SHP77 (cell line): Measurements from ENCODE around the gene DIP2C.
"Not testable (repeated sequence)": the region's sequence is repeated elsewhere in the genome, so short reads cannot be mapped to it uniquely, and the experiment has no call there.

Experiments used
- DNase-seq, 2 experiments: peaks; one replicate each; lab custom pipeline; 2025; lab: John Stamatoyannopoulos, UW

DIP2C gene

DNA sequence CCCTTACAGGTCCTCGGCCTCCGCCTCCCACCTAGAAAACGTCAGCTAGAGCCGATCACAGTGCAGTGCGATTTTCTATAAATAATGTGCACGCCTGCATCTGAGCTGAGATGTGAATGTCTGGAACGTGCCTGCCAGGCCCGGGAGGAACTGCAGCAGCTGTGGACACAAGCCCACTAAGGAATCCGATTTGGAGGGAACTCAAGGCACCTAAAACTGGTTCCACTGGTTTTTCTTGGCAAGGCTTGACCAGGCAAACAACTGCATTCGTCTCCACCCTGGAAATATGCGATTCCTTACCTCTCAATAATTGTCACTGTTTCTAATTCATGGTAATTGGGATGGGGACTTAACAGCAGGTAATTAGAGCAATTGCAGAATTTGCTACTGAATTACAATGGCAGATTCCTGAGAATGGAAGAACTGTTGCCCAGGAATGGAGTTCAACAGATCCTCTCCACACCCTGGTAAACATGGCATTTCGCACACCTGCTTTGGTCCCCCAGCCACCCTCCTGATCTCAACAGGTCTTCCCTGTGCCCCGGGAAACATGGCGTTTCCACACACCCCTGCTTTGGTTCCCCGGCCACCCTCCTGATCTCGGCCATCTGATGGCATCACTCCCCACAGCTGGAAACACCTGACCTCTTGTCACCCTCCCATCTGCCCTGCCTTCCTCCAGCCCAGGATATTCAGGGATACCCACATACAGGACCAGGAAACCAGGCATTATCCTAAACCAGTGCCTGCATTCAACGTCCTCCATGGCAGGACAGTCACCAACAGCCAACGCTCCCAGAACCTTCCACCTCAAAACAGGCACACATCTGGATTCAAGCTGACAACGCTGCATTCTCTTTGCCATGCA is 76.0 kb downstream of the DIP2C start:
- no peak for DNase-seq

DNA sequence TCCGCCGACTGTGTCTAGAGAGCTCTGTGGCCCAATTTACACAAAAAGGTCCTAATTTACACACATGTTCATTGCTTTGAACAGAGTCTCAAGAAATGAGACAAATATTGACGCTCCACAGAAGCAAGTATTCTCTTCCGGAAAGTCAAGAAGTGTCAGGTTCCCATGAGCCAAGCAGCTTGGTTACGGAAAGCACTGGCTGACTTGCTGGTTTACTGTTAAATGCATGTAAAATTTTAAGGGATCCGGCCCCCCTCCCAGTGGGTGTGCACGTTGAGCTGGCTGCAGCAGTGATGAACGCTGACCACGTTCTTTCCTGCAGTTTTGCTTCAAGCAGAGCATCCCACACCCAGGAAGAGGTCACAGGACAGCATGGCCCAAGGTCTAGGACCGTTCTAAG is 76.8 kb downstream of the DIP2C start:
- DNase-seq: no peak

DNA sequence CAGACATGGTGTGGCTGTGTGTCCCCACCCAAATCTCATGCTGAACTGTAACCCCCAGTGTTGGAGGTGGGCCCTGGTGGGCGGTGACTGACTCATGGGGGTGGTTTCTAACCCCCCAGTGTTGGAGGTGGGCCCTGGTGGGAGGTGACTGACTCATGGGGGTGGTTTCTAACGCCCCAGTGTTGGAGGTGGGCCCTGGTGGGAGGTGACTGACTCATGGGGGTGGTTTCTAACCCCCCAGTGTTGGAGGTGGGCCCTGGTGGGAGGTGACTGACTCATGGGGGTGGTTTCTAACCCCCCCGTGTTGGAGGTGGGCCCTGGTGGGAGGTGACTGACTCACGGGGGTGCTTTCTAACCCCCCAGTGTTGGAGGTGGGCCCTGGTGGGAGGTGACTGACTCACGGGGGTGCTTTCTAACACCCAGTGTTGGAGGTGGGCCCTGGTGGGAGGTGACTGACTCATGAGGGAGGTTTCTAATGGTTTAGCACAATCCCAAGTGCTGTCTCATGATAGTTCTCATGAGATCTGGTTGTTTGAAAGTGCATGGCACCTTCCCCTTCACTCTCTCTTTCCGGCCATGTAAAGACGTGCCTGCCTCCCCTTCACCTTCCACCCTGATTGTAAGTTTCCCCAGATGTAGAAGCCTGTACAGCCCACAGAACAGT is 78.7 kb downstream of the DIP2C start:
- DNase-seq: not testable (repeated sequence)

DNA sequence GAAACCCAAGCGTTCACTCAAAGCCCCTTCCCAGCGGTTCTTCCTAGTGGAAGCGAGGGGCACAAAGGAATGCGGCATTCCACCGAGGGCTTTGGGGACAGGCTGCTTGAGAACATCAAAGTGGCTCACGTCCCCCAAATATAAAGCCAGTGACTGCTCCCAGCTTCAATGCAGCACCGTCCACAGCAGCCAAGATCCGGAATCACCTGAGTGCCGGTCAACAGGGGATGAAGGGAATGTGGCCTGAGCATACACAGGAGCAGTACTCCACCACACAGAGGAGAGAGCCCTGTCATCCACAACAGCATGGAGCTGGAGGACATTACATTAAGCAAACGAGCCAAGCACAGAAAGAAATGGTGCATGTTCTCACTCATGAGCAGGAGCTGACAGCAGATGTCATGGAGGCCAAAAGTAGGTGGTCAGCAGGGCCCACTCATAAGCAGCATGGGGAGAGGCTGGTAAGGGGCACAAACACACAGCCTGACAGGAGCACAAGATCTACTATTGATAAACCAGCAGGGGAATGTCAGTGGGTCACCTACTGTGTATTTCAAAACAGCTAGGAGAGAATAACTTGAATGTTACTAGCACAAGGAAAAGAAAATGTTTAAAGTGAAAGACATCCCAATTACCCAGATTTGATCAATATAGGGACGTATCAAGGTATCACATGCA is 79.5 kb downstream of the DIP2C start:
- DNase-seq: no peak

DNA sequence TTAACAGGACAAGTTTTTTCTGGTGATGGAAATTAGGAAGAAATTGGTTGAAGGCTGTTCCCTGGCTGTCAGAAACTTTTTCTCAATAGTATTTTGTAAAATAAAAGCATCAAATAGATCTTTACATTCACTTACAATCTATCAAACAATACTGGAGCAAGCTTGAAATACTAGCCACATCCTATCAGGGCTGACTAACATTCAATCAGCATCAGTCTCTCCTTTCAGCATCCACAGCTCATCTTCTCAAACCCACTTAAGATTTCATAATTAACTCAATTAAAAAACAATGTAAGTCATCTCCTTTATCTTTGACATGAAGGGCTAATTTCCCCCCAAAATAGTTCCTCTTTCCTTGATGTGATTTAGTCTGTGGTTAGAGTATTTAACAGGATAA is 80.2 kb downstream of the DIP2C start:
- DNase-seq: no peak

DNA sequence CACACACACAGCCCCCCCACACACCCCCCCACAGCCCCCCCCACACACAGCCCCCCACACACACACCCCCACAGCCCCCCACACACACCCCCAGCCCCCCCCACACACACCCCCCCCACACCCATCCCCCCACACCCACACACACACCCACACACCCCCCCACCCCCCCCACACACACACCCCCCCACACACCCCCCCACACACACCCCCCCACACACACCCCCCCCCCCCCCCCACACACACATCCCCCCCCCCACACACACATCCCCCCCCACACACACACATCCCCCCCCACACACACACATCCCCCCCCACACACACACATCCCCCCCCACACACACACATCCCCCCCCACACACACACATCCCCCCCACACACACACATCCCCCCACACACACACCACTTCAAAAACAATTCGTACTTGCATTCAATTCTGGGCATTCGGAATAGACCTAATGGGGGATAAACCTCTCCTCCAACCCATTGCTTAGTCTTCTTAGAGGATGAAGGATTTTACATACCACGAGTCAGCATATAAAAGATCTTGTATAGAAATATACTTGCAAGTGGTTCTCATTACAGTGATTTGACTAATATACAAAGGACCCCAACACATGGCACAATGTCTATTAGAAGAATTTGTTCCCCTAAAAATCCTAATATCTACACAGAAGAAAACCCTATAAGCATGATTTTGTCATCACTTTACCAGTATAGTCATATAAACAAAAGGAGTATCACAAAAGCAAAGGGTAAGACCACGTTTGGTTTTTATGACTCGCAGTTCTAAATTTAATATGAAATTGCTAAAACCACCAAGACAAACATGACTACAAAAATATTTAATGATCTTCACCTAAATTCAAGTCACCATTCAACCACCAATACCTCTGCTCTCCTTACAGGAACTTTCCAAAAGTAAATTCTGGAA is 80.9 kb downstream of the DIP2C start:
- no peak for DNase-seq

DNA sequence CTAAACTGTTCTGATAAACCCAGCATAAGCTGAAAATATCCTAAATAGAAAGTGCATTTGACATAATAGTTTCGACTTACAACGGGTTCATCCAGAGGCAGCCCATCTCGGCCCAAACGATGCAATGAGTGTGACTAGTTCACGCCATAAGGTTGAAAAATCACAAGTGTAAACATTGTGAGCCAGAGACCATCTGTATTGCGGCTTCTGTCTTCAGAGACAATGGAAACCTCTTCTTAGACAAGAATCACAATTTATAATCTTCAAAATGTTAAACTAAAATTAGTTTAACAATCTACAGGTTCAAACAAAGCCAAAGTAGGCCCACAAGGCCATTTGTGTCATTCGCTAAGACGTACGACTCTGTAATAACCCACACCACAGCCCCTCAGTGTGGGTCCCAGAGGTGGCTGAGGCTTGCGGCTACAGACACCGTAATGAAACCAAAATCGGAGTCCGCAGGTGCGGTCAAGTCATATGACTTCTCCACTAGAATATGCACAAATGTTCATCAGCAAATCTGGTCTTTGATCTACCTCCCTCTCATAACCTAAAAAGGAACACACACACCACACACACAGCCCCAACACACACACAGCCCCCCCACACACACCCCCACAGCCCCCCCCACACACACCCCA is 81.8 kb downstream of the DIP2C start:
- DNase-seq: no peak

DNA sequence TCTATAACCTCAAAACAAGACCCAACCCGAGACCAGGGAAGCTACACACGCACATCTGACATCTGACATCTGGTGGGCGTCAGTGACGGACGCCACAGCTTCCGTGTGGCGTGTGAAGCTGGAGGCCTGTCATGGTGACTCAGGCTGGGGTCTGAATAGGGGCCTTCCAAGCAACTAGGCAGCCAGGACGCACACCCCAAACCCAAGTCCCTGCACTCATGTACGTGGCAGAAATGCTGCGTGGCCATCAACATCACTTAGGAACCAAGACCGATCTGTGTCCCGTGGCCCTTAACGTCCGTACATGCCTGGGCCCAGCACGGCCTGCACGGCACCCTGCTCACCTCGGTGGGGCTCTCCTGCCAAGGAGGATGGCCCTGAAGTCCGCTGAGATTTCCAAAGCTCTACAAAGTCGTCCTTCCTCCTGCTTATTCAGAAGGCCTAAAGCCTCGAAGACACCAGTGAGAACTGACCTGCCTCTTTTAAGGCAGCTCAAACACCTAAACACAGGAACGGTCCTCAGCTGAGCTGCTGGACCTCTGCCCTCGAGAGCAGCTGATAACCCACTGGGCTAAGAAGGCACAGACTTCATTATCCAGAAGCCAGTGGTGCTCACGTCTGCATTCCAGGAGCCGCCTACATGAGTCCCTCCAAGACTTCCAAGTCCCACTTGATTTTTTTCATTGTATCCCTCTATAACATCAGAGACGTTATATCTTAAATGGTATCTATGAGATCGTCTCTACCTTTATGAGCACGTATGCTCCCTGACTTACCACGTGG is 82.5 kb downstream of the DIP2C start:
- DNase-seq: no peak

DNA sequence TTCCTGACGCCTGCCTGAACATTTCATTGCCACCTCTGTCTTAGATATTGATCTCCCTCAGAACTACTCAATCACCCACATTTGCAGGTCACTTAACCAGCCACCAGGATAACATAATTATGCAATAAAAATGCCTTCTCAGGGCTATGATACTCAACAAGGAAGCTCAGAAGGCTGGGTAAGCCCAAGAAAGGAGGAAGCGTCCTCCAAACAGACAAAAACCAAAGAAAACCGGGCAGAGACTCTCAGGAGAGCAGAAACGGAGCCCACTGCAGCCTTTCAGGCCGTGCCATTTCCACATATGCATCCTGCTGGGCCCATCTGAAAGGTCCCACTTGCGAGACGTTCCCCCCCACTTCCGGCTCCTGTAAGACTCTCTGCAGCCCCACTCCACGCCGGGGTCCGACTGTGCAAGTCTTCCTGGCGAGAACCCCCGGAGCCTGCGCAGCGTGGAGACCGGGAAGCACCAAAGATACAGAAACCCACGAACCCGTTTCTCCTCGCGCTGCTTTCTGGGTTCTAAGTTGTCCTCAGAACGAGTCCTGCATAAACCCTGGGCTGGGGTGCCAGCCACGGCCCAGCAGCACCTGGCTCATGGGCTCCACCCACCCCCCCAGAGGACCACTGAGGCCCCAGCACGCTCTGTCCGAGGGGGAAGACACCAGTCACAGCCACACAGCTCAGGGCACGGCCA is 83.7 kb downstream of the DIP2C start:
- no peak for DNase-seq

DNA sequence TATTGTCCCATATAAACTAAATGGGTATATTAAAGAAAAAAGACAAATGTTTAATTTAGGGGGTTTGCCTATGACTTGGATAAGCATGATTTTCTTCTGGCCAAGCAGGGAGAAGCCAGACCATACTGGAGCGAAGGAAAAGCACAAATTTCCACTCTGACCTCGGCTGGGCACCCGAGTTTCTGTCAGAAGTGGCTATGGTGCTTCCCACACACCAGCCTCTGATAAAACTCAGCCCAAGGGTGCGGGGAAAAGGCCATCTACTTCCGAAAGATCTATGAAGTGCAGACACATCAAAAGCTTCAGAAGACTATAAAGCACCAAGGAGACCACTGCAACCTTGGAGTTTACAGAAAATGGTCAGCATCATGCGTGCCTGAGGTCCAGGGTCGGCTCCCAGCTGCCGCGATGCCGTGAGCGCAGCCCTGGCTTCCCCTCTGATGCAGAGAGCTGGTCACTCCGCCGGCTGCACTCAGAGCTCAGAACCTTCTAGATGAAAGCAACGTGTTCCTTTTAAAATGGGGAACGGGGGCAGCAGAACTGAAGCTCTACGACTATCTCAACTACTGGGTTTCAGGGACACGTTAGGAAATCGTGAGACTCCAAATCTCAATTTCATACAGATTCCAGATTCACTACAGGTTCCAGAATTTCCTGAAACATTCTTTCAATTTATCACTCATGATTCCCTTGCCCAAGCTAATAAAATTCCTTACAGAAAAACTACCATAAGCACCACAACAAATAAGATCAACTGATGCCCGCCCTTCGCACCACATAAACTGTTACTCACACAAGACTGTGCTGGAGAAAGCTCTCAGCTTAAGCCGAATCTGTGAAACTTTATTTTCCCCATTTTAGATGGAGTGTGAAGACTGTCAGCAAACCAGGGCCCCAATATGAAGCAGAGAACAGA is 84.5 kb downstream of the DIP2C start:
- DNase-seq: no peak

DNA sequence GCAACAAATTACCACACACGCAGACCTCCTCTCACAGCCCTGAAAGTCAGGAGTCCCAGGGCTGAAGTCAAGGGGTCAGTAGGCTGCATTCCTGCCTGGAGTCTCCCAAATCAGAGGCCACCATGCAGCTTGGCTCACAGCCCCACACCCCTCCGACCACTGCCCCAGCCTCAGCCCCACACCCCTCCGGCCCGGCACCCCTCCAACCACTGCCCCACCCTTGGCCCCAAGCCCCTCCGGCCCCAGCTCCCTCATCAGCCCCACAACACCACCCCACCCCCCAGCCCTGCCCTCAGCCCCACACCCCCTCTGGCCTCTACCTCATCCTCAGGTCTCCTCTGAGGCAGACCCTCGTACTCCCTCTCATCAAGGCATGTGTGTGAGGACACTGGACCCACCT is 85.7 kb downstream of the DIP2C start:
- DNase-seq: no peak

DNA sequence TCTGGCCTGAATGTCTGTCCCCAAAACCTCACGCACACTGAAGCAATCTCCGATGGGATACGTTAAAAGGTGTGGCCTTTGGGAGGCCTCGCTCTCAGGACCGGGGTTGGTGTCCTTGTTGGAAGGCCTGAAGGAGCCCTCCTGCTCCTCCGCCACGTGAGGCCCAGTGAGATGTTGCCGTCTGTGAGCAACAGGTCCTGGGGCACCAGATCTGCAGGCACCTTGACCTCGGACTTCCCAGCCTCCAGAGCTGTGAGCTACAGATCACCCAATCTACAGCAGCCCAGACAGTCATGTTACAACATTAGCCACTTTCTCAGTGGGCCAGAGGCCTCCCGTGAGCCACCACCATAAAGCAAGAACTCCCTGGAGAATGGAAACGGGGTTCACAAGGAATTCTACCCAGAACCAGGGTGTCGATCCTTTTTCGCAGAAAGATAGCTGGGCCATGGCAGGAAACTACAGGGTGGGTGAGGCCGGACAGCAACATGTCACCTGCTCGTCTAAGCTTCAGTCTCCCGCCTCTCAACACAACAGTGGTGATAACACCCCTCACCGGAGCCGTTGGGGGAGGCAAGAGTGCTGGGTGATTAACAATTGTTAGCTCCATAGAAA is 87.0 kb downstream of the DIP2C start:
- DNase-seq: no peak

DNA sequence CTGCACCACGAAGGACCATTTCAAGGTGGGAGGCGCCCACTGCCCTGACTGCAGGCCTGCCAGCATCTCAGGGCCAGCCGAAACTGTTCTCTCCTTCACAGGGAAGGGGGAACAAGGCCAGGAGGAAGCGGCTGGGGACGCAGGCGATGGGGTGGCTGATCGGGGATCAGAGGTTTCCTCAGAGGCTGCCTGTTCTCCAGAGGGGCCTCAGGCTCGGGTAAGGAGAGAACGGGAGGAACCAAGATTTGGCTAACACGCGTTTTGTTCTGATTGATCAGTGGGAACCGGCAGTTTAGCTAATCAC is 87.9 kb downstream of the DIP2C start:
- no peak for DNase-seq

DNA sequence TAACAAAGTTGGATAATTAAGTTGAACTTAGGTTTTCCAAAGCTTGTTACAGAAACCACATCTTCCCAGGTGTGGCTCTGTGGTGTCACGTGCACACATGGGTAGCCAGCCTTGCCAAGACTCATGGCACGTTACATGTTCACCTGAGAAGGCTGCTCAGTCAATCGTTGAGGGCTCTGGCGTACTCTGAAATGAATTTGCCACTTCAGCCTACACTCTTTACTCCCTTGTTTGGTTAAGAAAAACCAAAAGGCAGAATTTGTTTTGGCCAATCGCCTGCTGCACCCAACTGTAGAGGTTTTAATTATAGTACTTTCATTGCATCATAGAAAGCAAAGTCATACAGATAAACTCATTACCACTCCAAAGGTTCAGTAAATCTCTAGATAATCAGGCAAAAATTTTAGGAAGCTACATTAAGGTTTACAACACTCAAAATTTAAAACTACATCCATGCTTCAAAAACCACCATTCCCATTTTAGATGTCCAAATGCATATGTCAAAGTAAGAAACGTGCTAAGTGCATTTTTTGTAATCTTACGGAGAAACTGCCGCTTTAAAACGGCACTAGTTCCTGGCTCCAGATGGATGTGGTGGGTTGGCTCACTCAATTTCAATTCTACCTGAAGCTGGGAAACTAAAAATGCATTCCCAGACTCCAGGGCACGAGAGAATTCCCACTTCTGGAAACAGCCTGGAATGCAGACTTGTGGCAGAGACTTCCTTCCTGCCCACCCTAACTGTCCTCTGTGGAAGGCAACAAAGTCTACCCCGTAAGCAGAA is 88.4 kb downstream of the DIP2C start:
- DNase-seq: no peak

DNA sequence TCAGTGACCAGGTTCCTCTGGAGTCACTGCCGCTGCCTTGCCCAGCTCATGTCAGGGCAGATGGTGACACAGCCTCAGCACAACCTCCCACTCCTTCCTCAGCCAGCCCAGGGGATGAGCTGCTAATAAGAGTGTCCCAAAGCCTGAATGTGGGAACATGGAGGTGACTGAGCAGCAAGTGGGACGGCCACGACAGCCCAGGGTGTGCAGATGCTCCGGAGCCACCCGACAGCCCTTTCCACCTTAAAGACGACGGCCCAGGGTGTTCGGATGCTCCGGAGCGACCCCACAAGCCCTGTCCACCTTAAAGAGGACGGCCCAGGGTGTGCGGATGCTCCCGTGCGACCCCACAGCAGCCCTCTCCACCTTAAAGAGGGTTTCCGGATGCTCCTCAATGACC is 89.2 kb downstream of the DIP2C start:
- no peak for DNase-seq

DNA sequence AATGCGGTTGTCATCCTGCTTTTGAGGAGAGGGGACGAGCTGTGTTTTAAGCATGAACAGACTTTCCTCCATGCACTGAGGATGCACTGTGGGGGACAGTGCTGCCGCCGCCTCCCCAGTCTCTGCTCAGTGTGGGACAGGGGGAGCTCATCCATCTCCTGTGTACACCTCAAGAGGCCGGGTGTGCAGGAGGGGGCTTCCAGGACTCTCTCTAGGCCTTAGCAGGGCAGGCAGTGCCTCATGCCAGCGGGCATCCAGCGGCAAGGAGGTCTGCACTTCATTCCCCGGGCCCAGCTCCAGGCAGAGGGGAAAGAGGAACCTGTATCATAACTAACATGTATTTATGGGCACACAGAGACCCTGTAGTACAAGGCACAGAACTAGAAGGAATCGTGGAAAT is 89.7 kb downstream of the DIP2C start:
- DNase-seq: no peak

DNA sequence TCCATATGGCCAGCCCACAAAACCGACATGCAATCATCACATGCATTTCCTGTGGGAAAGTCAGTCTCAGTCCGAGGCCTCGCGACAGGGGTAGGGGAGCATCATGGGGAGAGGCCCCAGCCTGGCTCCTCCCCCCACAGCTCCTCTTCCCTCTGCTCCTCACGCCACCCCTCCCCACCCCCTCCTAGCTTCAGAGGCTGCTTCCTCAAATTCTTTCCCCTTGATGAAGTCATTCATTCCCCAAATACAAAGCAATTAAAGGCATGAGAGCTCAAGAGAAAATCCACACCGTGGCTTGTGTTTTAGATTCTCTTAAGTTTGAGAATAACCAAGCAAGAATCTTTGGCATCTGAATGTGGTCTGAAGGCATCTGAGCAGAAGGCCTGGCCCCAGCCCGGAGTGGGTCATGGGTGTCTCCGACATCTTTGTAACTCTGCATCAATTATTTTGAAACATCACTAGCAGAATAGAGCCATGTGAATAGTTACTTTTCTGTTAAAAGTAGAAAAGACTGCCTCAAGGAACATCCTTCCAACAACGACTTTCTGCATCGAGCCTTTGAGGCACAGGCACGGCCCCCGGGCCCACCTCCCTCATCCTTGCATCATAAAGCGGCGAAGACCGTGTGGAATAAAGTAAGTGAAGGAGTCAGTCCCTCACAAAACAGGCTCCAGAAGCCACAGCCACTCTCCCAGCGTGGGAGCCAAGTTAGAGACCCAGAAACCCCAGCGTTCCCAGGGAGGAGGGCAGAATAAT is 90.9 kb downstream of the DIP2C start:
- no peak for DNase-seq
